Measurements from ENCODE around the gene SGK2.

SGK2 gene

DNA sequence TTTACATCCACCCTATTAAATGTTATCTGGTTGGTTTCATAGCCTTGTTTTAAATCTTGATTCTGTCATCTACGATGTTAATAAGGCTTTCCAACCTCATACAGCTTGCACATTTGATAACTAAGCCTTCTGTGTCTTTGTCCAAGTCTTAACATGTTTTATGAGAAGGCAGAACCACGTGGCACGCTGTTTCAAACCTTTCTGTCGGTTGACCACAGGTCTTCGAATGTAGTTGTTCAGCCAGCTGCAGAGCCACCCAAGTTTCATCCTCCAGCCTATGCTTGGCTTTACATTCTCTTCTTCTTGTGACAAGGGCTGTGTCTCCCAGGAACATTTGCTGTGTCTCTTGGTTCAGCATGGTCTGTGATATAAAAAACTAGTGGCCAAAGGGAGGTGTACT lies 15.7 kb upstream of the SGK2 start:
- Histone ChIP-seq H2AFZ (ENCODE audit: low read depth, low read length) (no peak overlapping the region), H3K4me3 (ENCODE audit: low read depth in 1 of 2, low read length in 2 of 2) (no peak overlapping the region), H3K9me3 (ENCODE audit: insufficient read depth, low read length, severe bottlenecking) (no peaks in the 10 kb centered on the region), H3K4me2 (ENCODE audit: insufficient read depth, low read length) (no peak overlapping the region), H3K36me3 (ENCODE audit: insufficient read depth, low read length) (no peaks in the 10 kb centered on the region), H3K27ac (ENCODE audit: low read length) (no peak overlapping the region), H3K79me2 (ENCODE audit: insufficient read depth, low read length) (no peaks in the 10 kb centered on the region), H3K27me3 (ENCODE audit: insufficient read depth, low read length, poor library complexity) (no peaks in the 10 kb centered on the region), H3K9ac (ENCODE audit: low read depth, low read length) (no peak overlapping the region), H3K4me1 (ENCODE audit: insufficient read depth, low read length) (no peaks in the 10 kb centered on the region), H4K20me1 (ENCODE audit: insufficient read depth, low read length) (peaks cover 12% of the 10 kb centered on the region)
- TF ChIP-seq EZH2 (IDR thresholded peaks at IDR 0.05; ENCODE audit: borderline replicate concordance, low read depth, low read length, severe bottlenecking), result no peak
- TF ChIP-seq, protein P1, sequence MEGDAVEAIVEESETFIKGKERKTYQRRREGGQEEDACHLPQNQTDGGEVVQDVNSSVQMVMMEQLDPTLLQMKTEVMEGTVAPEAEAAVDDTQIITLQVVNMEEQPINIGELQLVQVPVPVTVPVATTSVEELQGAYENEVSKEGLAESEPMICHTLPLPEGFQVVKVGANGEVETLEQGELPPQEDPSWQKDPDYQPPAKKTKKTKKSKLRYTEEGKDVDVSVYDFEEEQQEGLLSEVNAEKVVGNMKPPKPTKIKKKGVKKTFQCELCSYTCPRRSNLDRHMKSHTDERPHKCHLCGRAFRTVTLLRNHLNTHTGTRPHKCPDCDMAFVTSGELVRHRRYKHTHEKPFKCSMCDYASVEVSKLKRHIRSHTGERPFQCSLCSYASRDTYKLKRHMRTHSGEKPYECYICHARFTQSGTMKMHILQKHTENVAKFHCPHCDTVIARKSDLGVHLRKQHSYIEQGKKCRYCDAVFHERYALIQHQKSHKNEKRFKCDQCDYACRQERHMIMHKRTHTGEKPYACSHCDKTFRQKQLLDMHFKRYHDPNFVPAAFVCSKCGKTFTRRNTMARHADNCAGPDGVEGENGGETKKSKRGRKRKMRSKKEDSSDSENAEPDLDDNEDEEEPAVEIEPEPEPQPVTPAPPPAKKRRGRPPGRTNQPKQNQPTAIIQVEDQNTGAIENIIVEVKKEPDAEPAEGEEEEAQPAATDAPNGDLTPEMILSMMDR (IDR thresholded peaks at IDR 0.05; ENCODE audit: borderline replicate concordance, extremely low read depth, low read length, poor library complexity, severe bottlenecking), result no peak
- no peak for DNase-seq
- ATAC-seq (ENCODE audit: insufficient read depth, low read depth), result no peak

DNA sequence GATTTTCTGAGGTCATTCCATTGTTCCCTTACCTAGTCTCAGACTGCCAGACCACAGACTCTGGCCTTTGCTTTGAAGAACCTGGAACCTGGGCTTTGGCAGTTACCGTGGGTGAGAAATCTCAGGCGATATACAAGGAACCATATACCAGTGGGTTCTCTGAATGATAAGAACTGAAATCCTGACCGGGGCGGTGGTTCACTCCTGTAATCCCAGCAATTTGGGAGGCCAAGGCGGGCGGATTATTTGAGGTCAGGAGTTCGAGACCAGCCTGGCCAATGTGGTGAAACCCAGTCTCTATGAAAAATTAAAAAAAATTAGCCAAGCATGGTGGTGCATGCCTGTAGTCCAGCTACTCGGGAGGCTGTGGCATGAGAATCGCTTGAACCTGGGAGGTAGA lies 14.3 kb upstream of the SGK2 start:
- TF ChIP-seq, protein P1 (IDR thresholded peaks at IDR 0.05; ENCODE audit: borderline replicate concordance, extremely low read depth, low read length, poor library complexity, severe bottlenecking), result no peak
- TF ChIP-seq EZH2 (IDR thresholded peaks at IDR 0.05; ENCODE audit: borderline replicate concordance, low read depth, low read length, severe bottlenecking), result no peak
- peaks cover 3% of the 10 kb centered on the region for H4K20me1 ChIP-seq (ENCODE audit: insufficient read depth, low read length)

DNA sequence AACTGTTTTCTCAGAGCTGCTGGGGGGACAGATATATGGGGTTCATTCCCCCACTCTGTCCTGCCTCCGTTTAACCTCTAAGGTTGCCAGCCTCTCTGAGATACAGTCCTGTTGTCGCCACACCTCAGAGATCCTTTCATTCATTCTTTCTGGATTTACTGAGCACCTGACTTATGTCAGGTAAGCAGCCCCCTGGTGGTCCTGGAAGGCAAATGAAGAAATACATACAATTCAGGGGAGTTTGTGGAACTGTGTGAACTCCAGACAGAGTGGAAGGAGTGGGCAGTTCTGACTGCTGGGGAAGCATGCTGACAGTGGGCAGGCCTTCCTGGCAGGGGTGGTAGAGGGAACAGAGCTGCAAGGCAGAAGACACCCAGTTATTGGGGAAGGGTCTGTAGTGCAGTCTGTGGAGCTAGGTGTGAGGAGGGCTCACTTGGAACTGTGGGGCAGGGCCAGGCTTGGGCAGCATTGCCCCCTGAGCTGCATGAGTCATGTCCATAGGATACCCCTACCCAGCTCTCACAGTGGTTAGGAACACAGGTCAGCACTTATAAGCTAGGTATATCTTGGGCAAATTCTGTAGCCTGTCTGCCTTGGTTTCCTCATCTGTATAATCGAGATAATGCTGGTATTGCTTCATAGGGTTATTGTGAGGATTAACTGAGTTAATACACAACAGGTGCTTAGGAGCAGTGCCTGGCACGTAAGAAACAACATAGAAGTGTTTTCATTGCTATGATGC lies 12.8 kb upstream of the SGK2 start:
- Histone ChIP-seq H3K27me3 (ENCODE audit: insufficient read depth, low read length, poor library complexity) (no peaks in the 10 kb centered on the region), H4K20me1 (ENCODE audit: insufficient read depth, low read length) (no peaks in the 10 kb centered on the region; the same call in 1 of the 2 replicates), H3K4me1 (ENCODE audit: insufficient read depth, low read length) (no peaks in the 10 kb centered on the region), H3K27ac (ENCODE audit: low read length) (no peak overlapping the region), H3K36me3 (ENCODE audit: insufficient read depth, low read length) (no peaks in the 10 kb centered on the region), H3K9me3 (ENCODE audit: insufficient read depth, low read length, severe bottlenecking) (no peaks in the 10 kb centered on the region), H3K9ac (ENCODE audit: low read depth, low read length) (no peak overlapping the region), H3K4me2 (ENCODE audit: insufficient read depth, low read length) (no peak overlapping the region), H2AFZ (ENCODE audit: low read depth, low read length) (no peak overlapping the region), H3K79me2 (ENCODE audit: insufficient read depth, low read length) (no peaks in the 10 kb centered on the region), H3K4me3 (ENCODE audit: low read depth in 1 of 2, low read length in 2 of 2) (no peak overlapping the region)
- TF ChIP-seq, protein P1 (IDR thresholded peaks at IDR 0.05; ENCODE audit: borderline replicate concordance, extremely low read depth, low read length, poor library complexity, severe bottlenecking), result no peak
- no peak for TF ChIP-seq EZH2 (IDR thresholded peaks at IDR 0.05; ENCODE audit: borderline replicate concordance, low read depth, low read length, severe bottlenecking)
- no peak for DNase-seq
- ATAC-seq (ENCODE audit: insufficient read depth, low read depth), result no peak

More for the DNA sequence above, 14.3 kb upstream of the SGK2 start:
- no peak overlapping the region for H3K4me3 ChIP-seq (ENCODE audit: low read depth in 1 of 2, low read length in 2 of 2)
- no peak overlapping the region for H2AFZ ChIP-seq (ENCODE audit: low read depth, low read length)
- H3K4me2 ChIP-seq (ENCODE audit: insufficient read depth, low read length), result no peak overlapping the region
- no peak overlapping the region for H3K9ac ChIP-seq (ENCODE audit: low read depth, low read length)
- DNase-seq (no peak), ATAC-seq (ENCODE audit: insufficient read depth, low read depth) (no peak)
- no peaks in the 10 kb centered on the region for H3K9me3 ChIP-seq (ENCODE audit: insufficient read depth, low read length, severe bottlenecking)
- H3K27ac ChIP-seq (ENCODE audit: low read length), result no peak overlapping the region
- H3K27me3 ChIP-seq (ENCODE audit: insufficient read depth, low read length, poor library complexity), result no peaks in the 10 kb centered on the region
- no peaks in the 10 kb centered on the region for H3K79me2 ChIP-seq (ENCODE audit: insufficient read depth, low read length)
- H3K36me3 ChIP-seq (ENCODE audit: insufficient read depth, low read length), result no peaks in the 10 kb centered on the region
- H3K4me1 ChIP-seq (ENCODE audit: insufficient read depth, low read length), result no peaks in the 10 kb centered on the region
